ENCODE measurements around the gene STK24.
A peak's percentile ranks its signal among the peaks of the same experiment; 100 is the strongest.

Gene STK24

DNA sequence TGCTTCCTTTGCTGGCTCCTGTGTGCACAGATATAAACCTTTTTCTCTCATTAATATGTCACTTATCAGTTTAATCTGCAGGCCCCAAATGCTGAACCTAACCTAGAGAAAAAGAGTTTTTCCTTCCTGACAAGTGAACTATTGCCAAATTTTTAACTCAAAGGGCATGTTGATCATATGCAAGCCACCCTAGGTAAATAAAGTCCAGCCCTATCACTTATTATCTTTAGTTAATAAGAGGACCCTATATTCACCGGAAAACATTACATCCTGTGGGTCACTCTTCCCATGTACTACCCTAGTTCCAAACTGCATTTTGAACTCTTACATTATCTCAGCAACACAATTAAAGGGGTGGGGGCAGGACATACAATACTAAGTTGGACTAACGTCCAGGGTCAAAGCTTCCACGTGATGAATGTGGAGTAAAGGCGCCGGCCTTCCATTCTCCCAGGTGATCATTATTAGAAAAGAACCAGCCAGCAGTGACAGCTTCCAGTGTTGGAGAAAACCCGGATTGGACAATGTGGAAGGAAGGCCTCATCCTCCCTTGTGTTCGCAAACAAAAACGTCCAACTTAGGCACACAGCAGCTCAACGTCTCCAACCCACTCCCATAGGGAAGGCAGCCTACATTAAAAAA lies 86.6 kb downstream of the STK24 start:
- DNase-seq (ENCODE audit: low read depth, low spot score), result no peak
- no CpG with 5 or more reads among the region's 9 CpGs for WGBS (ENCODE audit: insufficient coverage, insufficient read length)
- H3K27me3 ChIP-seq (ENCODE audit: control insufficient read depth, insufficient read depth, low read length), result no peaks in the 10 kb centered on the region
- H3K9me3 ChIP-seq (ENCODE audit: control insufficient read depth, insufficient read depth, low read length), result no peaks in the 10 kb centered on the region
- no peaks in the 10 kb centered on the region for H3K36me3 ChIP-seq (ENCODE audit: control insufficient read depth, insufficient read depth, low read length)
- no peak overlapping the region for H3K4me3 ChIP-seq (ENCODE audit: low read length)
- H3K4me1 ChIP-seq (ENCODE audit: control insufficient read depth, insufficient read depth, low read length), result peaks cover 7% of the 10 kb centered on the region; the same call in 1 of the 2 replicates
- H3K27ac ChIP-seq (ENCODE audit: low read length), result no peak overlapping the region

DNA sequence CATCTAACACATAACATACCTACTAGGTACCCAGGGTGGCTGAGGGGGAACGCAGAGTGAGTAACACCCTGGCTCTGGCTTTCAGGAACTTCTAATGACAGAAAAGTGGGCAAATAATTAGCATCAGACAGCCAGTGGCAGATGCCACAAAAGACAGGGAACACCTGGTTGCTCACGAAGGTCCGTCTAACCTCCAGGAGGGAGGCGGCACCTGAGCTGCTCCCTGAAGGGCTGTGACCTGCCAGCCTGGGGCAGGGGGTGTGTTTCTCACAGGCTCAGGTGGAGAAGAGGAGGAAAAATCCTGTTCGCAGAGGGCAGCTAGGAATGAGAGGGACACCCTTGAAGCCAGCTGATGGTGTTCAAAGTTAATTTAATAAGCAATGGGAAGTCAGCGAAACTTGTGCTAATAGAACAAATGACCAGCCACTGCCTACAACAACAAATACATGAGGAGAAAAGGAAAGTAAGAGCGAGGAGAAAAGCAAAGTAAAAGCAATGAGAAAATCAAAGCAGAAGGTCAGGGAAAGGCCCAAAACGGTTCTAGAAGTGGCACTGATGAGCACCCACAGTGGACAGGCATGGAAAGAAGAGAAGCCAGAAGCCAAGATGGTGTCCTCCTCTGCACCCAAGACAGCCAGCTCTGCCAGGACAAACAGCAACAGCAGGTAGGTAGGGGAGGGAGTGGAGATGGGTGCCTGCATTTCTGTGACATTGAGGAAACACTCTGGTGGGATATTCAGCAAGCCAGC lies 87.3 kb downstream of the STK24 start:
- Histone ChIP-seq H3K4me3 (ENCODE audit: low read length) (no peak overlapping the region), H3K27me3 (ENCODE audit: control insufficient read depth, insufficient read depth, low read length) (no peaks in the 10 kb centered on the region), H3K36me3 (ENCODE audit: control insufficient read depth, insufficient read depth, low read length) (no peaks in the 10 kb centered on the region), H3K9me3 (ENCODE audit: control insufficient read depth, insufficient read depth, low read length) (no peaks in the 10 kb centered on the region), H3K4me1 (ENCODE audit: control insufficient read depth, insufficient read depth, low read length) (peaks cover 13% of the 10 kb centered on the region), H3K27ac (ENCODE audit: low read length) (no peak overlapping the region)
- no CpG with 5 or more reads among the region's 8 CpGs for WGBS (ENCODE audit: insufficient coverage, insufficient read length)
- no peak for DNase-seq (ENCODE audit: low read depth, low spot score)

DNA sequence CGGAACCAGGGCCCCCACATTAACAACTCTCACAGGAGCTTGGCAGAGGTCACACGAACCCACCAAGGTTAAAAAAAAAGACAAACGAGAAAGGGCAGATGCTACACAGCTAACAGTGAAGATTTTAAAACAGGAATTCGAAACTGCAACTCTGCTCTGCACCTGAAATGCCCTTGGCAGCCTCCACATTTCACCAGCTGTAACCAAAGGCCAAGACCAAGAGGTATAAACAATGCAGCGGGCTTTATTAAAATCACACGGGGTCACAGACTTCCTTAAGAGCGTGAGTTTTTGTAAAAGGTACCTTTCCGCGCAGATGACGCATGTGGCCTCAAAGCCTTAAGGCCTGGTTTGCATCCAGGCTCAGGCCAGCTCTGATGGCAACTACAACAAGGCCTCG lies 88.2 kb downstream of the STK24 start:
- WGBS (ENCODE audit: insufficient coverage, insufficient read length), result no CpG with 5 or more reads among the region's 11 CpGs
- Histone ChIP-seq H3K36me3 (ENCODE audit: control insufficient read depth, insufficient read depth, low read length) (no peaks in the 10 kb centered on the region), H3K27ac (ENCODE audit: low read length) (no peak overlapping the region)

DNA sequence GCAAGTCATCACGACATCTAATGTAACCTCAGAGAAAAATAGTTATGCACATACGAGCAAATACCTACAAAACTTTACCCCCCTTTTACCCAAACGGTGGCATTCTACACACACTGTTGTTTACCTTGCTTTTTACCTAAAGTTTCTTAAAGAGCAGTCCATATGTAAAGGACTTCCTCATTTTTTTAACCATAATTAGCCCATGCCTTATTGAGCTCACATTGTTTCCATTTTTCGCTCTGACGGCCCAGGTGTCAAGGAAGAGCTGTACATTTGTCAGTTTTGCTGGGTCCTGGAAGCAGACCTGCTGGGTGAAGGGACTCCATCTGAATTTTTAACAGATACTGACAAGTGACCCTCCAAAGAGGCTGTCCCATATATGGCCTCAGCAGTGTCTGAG lies 89.4 kb downstream of the STK24 start:
- Histone ChIP-seq H3K36me3 (ENCODE audit: control insufficient read depth, insufficient read depth, low read length) (no peaks in the 10 kb centered on the region), H3K4me3 (ENCODE audit: low read length) (no peak overlapping the region), H3K4me1 (ENCODE audit: control insufficient read depth, insufficient read depth, low read length) (peaks cover 21% of the 10 kb centered on the region), H3K9me3 (ENCODE audit: control insufficient read depth, insufficient read depth, low read length) (no peaks in the 10 kb centered on the region), H3K27ac (ENCODE audit: low read length) (no peak overlapping the region), H3K27me3 (ENCODE audit: control insufficient read depth, insufficient read depth, low read length) (no peaks in the 10 kb centered on the region)
- no CpG with 5 or more reads among the region's 5 CpGs for WGBS (ENCODE audit: insufficient coverage, insufficient read length)
- no peak for DNase-seq (ENCODE audit: low read depth, low spot score)

More for the DNA sequence above, 88.2 kb downstream of the STK24 start:
- Histone ChIP-seq H3K4me1 (ENCODE audit: control insufficient read depth, insufficient read depth, low read length) (peaks cover 16% of the 10 kb centered on the region), H3K4me3 (ENCODE audit: low read length) (no peak overlapping the region), H3K27me3 (ENCODE audit: control insufficient read depth, insufficient read depth, low read length) (no peaks in the 10 kb centered on the region), H3K9me3 (ENCODE audit: control insufficient read depth, insufficient read depth, low read length) (no peaks in the 10 kb centered on the region)
- DNase-seq (ENCODE audit: low read depth, low spot score), result no peak

DNA sequence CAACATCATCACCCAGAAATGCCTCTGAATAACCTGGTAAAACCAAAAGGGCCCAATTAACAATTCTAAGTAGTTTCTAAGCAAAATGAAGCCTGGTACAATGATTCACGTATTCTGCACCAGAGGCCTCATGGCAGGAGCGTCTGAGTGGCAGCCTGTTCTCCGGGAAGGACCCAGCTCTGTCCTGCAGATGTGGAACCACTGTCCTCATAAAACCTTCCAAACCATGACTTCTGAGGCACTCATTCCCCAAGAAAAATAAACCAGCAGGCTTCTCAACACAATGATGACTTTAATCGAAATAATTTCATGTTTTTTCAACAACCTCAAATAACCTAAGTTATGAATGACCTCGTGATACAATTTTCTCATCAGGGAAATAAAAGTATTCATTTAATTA lies 89.9 kb downstream of the STK24 start:
- Histone ChIP-seq H3K36me3 (ENCODE audit: control insufficient read depth, insufficient read depth, low read length) (no peaks in the 10 kb centered on the region), H3K4me1 (ENCODE audit: control insufficient read depth, insufficient read depth, low read length) (peaks cover 21% of the 10 kb centered on the region), H3K27ac (ENCODE audit: low read length) (no peak overlapping the region), H3K4me3 (ENCODE audit: low read length) (no peak overlapping the region), H3K9me3 (ENCODE audit: control insufficient read depth, insufficient read depth, low read length) (no peaks in the 10 kb centered on the region), H3K27me3 (ENCODE audit: control insufficient read depth, insufficient read depth, low read length) (no peaks in the 10 kb centered on the region)
- no peak for DNase-seq (ENCODE audit: low read depth, low spot score)
- no CpG with 5 or more reads among the region's 5 CpGs for WGBS (ENCODE audit: insufficient coverage, insufficient read length)

DNA sequence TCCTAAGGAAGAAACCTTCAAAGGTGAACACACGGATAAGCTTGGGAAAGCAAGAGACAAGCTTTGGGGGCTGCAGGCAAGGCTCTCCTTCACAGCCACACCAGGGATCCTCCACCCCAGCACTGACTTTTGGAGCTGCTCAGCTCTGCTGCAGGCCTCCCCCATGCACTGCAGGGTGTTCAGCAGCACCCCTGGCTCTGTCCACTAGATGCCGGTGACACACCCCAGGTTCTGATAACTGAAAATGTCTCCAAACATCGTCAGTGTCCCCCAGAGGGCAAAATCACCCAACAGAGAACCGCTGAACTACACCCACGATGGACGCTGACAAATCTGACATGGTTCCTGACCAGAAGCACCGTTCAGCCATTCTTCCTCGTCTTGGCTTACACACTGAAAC lies 90.5 kb downstream of the STK24 start:
- no peak overlapping the region for H3K4me3 ChIP-seq (ENCODE audit: low read length)
- no peak overlapping the region for H3K27ac ChIP-seq (ENCODE audit: low read length)
- peaks cover 21% of the 10 kb centered on the region for H3K4me1 ChIP-seq (ENCODE audit: control insufficient read depth, insufficient read depth, low read length)
- no peaks in the 10 kb centered on the region for H3K27me3 ChIP-seq (ENCODE audit: control insufficient read depth, insufficient read depth, low read length)
- DNase-seq (ENCODE audit: low read depth, low spot score), result no peak
- H3K36me3 ChIP-seq (ENCODE audit: control insufficient read depth, insufficient read depth, low read length), result no peaks in the 10 kb centered on the region
- WGBS (ENCODE audit: insufficient coverage, insufficient read length), result no CpG with 5 or more reads among the region's 8 CpGs
- H3K9me3 ChIP-seq (ENCODE audit: control insufficient read depth, insufficient read depth, low read length), result no peaks in the 10 kb centered on the region

DNA sequence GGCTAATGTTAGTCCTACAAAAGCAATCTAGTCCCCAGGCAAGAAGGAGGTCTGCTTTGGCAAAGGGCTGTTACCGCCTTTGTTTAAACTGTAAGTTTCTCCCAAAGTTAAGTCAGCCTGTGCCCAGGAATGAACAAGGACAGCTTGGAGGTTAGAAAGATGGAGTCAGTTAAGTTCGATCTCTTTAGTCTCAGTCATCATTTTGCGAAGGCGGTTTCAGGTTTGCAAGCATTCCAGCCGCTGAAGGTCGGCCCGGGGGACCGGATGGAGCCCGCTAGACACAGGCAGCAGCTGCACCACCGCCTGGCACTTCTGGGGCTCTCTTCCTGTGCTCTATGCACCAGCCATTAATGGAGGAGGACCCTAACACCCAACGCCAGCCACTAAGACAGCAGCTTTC lies 91.3 kb downstream of the STK24 start:
- Histone ChIP-seq H3K27me3 (ENCODE audit: control insufficient read depth, insufficient read depth, low read length) (no peaks in the 10 kb centered on the region), H3K27ac (ENCODE audit: low read length) (no peak overlapping the region), H3K4me3 (ENCODE audit: low read length) (no peak overlapping the region), H3K9me3 (ENCODE audit: control insufficient read depth, insufficient read depth, low read length) (no peaks in the 10 kb centered on the region), H3K4me1 (ENCODE audit: control insufficient read depth, insufficient read depth, low read length) (peaks cover 20% of the 10 kb centered on the region), H3K36me3 (ENCODE audit: control insufficient read depth, insufficient read depth, low read length) (no peaks in the 10 kb centered on the region)
- DNase-seq (ENCODE audit: low read depth, low spot score), result no peak
- no CpG with 5 or more reads among the region's 11 CpGs for WGBS (ENCODE audit: insufficient coverage, insufficient read length)

DNA sequence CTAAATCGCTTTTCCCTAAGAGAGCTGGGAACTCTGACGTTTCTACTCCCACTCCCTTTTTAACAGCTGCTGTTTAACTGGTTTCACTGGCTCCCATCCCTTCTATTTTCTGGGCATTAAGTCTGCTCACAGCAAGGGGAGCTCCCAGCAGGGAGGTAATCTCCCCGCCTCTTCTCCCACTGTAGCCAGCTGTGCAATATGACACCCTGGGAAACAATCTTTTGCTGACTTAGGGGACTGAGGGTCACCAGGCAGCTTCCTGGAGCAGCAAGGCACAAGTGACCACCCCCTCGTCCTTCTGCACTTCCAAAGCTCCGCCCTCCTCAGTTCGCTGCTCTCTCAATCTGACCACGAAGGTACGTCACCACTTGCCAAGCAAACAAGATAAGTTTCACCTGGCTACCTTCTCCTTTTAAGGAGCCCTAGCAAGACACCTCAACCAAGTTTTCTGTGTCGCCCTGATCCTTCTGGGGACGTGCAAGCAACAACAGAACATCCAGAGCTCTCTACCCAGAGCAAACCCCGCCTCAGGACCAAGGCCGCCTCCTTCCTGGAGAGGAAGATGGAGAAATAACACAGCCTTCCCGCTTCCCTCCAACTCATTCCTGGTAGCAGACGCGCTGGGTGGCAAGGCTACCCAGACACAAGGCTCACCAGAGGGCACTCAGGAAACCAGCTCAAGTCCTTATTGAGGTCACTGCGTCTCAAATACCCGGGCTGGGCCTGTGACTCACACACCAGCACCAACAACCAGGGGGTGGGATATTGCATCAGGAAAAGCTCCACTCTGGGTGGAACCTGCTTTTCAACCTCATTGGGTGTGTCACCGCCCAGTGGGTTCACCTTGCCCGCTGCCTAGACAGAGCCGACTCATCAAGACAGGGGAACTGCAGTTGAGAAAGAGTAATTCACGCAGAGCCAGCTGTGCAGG lies 92.4 kb downstream of the STK24 start:
- peaks cover 20% of the 10 kb centered on the region for H3K4me1 ChIP-seq (ENCODE audit: control insufficient read depth, insufficient read depth, low read length)

DNA sequence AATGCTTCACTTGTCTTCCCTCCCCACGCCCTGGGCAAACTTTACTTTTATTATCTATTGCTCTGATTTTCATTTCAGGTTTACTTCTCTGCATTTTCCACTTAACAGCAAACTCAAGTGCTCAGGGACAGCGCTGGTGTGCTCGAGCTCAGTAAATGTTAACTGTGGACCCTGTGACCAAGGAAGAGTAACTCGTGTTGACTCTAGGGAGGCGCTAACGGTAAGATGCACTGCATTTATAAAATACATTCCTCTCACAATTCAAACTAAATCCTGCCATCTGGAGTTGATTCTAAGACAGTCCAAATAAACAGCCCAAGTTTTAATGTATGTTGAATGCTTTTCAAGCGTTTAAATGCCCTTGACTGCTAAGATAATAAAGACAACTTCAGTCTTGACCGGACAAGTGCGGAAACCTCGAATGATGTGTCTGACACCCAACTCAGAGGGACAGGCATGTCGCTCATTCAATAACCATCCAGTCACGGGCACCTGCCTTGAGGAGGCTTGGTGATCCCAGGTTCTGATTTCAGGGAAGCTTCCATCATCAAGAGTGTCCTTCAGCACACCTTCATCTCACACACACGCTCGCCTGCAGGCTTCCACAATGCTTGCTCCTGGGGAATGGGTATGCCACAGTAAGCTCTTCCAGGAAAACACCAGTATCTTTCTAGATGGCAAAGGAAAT lies 93.2 kb downstream of the STK24 start:
- no peaks in the 10 kb centered on the region for H3K27me3 ChIP-seq (ENCODE audit: control insufficient read depth, insufficient read depth, low read length)
- H3K27ac ChIP-seq (ENCODE audit: low read length), result no peak overlapping the region
- H3K4me1 ChIP-seq (ENCODE audit: control insufficient read depth, insufficient read depth, low read length), result peaks cover 17% of the 10 kb centered on the region
- no peak overlapping the region for H3K4me3 ChIP-seq (ENCODE audit: low read length)
- no peaks in the 10 kb centered on the region for H3K36me3 ChIP-seq (ENCODE audit: control insufficient read depth, insufficient read depth, low read length)
- H3K9me3 ChIP-seq (ENCODE audit: control insufficient read depth, insufficient read depth, low read length), result no peaks in the 10 kb centered on the region
- DNase-seq (ENCODE audit: low read depth, low spot score), result no peak
- WGBS (ENCODE audit: insufficient coverage, insufficient read length), result no CpG with 5 or more reads among the region's 14 CpGs

More for the DNA sequence above, 92.4 kb downstream of the STK24 start:
- no peaks in the 10 kb centered on the region for H3K27me3 ChIP-seq (ENCODE audit: control insufficient read depth, insufficient read depth, low read length)
- no peaks in the 10 kb centered on the region for H3K9me3 ChIP-seq (ENCODE audit: control insufficient read depth, insufficient read depth, low read length)
- H3K4me3 ChIP-seq (ENCODE audit: low read length), result no peak overlapping the region
- peak; percentile 58 for DNase-seq (ENCODE audit: low read depth, low spot score)
- no peaks in the 10 kb centered on the region for H3K36me3 ChIP-seq (ENCODE audit: control insufficient read depth, insufficient read depth, low read length)
- WGBS (ENCODE audit: insufficient coverage, insufficient read length), result no CpG with 5 or more reads among the region's 21 CpGs
- no peak overlapping the region for H3K27ac ChIP-seq (ENCODE audit: low read length)

Measured in iPS DF 6.9 (cell line).